ENCODE measurements around the gene C1GALT1. TPM values are rescaled to one million over a fixed set of nuclear protein-coding genes. Genes with fewer than 3 reads are reported as not detected.
A peak's percentile ranks its signal among the peaks of the same experiment; 100 is the strongest.

The C1GALT1 gene
- total RNA-seq, 2 donors from 2014 or later: 30.7 to 49.3 TPM

GRCh38 chr7:7265081-7266075 is 83.0 kb downstream of the C1GALT1 start:
- DNase-seq (ENCODE audit: low spot score) (no peak), ATAC-seq (no peak)
- peaks cover 12 to 18% of the 10 kb centered on the region in 2 donors for H3K4me1 Mint-ChIP-seq (ENCODE audit: low read depth in 2 of 2)
- H3K4me3 Mint-ChIP-seq: no peak overlapping the region
- H3K27ac Mint-ChIP-seq: peak overlapping the region in 1 of 2 donors; percentile 37
- no peaks in the 10 kb centered on the region for H3K27me3 Mint-ChIP-seq
- H3K36me3 Mint-ChIP-seq: no peaks in the 10 kb centered on the region
- H3K9me3 Mint-ChIP-seq: peaks cover 3% of the 10 kb centered on the region

- Mint-ChIP-seq H3K27me3 (peaks cover 0 to under 1% of the 10 kb centered on the region in 2 donors), H3K36me3 (no peaks in the 10 kb centered on the region), H3K4me3 (no peak overlapping the region), H3K9me3 (peaks cover 2% of the 10 kb centered on the region), H3K4me1 (ENCODE audit: low read depth in 2 of 2) (peaks cover 11 to 15% of the 10 kb centered on the region in 2 donors), H3K27ac (no peak overlapping the region)
- DNase-seq (ENCODE audit: low spot score) (no peak), ATAC-seq (no peak)
These were observed 84.0 kb downstream of the C1GALT1 start for GRCh38 chr7:7266257-7266881.

GRCh38 chr7:7271094-7271874 is 88.9 kb downstream of the C1GALT1 start:
- peaks cover 0 to 4% of the 10 kb centered on the region in 2 donors for H3K4me1 Mint-ChIP-seq (ENCODE audit: low read depth in 2 of 2)
- no peaks in the 10 kb centered on the region for H3K9me3 Mint-ChIP-seq
- no peak overlapping the region for H3K27ac Mint-ChIP-seq
- ATAC-seq (no peak), DNase-seq (ENCODE audit: low spot score) (no peak)
- H3K27me3 Mint-ChIP-seq: peaks cover 0 to 3% of the 10 kb centered on the region in 2 donors
- H3K36me3 Mint-ChIP-seq: no peaks in the 10 kb centered on the region
- no peak overlapping the region for H3K4me3 Mint-ChIP-seq

- DNase-seq (ENCODE audit: low spot score) (no peak), ATAC-seq (no peak)
- peaks cover 0 to 3% of the 10 kb centered on the region in 2 donors for H3K27me3 Mint-ChIP-seq
- peaks cover 4% of the 10 kb centered on the region for H3K36me3 Mint-ChIP-seq
- no peak overlapping the region for H3K4me3 Mint-ChIP-seq
- H3K9me3 Mint-ChIP-seq: no peaks in the 10 kb centered on the region
- H3K4me1 Mint-ChIP-seq (ENCODE audit: low read depth in 2 of 2): peaks cover 0 to 9% of the 10 kb centered on the region in 2 donors
- H3K27ac Mint-ChIP-seq: no peak overlapping the region
These were observed 90.0 kb downstream of the C1GALT1 start for GRCh38 chr7:7272294-7272693.

GRCh38 chr7:7274782-7275181 is 92.4 kb downstream of the C1GALT1 start:
- H3K4me3 Mint-ChIP-seq: no peak overlapping the region
- no peak overlapping the region for H3K27ac Mint-ChIP-seq
- H3K27me3 Mint-ChIP-seq: peaks cover 0 to 3% of the 10 kb centered on the region in 2 donors
- H3K9me3 Mint-ChIP-seq: no peaks in the 10 kb centered on the region
- H3K36me3 Mint-ChIP-seq: peaks cover 9% of the 10 kb centered on the region
- DNase-seq (ENCODE audit: low spot score): no peak
- H3K4me1 Mint-ChIP-seq (ENCODE audit: low read depth in 2 of 2): peaks cover 0 to 9% of the 10 kb centered on the region in 2 donors
- ATAC-seq: no peak

- Mint-ChIP-seq H3K9me3 (no peaks in the 10 kb centered on the region), H3K27ac (no peak overlapping the region), H3K27me3 (peaks cover 0 to 3% of the 10 kb centered on the region in 2 donors), H3K4me3 (no peak overlapping the region), H3K36me3 (peaks cover 9% of the 10 kb centered on the region), H3K4me1 (ENCODE audit: low read depth in 2 of 2) (peaks cover 0 to 9% of the 10 kb centered on the region in 2 donors)
- ATAC-seq: no peak
- no peak for DNase-seq (ENCODE audit: low spot score)
These were observed 93.8 kb downstream of the C1GALT1 start for GRCh38 chr7:7276161-7276560.

- Mint-ChIP-seq H3K4me1 (ENCODE audit: low read depth in 2 of 2) (no peaks in the 10 kb centered on the region), H3K36me3 (no peaks in the 10 kb centered on the region), H3K9me3 (no peaks in the 10 kb centered on the region), H3K4me3 (no peak overlapping the region), H3K27ac (no peak overlapping the region), H3K27me3 (peaks cover 0 to 3% of the 10 kb centered on the region in 2 donors)
- no peak for DNase-seq (ENCODE audit: low spot score)
- no peak for ATAC-seq
These were observed 108.2 kb downstream of the C1GALT1 start for GRCh38 chr7:7290429-7291122.

GRCh38 chr7:7292085-7292484 is 109.7 kb downstream of the C1GALT1 start:
- H3K27me3 Mint-ChIP-seq: peaks cover 0 to 3% of the 10 kb centered on the region in 2 donors
- ATAC-seq (no peak), DNase-seq (ENCODE audit: low spot score) (no peak)
- H3K27ac Mint-ChIP-seq: no peak overlapping the region
- H3K4me1 Mint-ChIP-seq (ENCODE audit: low read depth in 2 of 2): no peaks in the 10 kb centered on the region
- no peaks in the 10 kb centered on the region for H3K36me3 Mint-ChIP-seq
- no peak overlapping the region for H3K4me3 Mint-ChIP-seq
- no peaks in the 10 kb centered on the region for H3K9me3 Mint-ChIP-seq

- Mint-ChIP-seq H3K4me1 (ENCODE audit: low read depth in 2 of 2) (no peaks in the 10 kb centered on the region), H3K4me3 (peak overlapping the region; percentile 41), H3K9me3 (no peaks in the 10 kb centered on the region), H3K27me3 (peaks cover 0 to 3% of the 10 kb centered on the region in 2 donors), H3K27ac (no peak overlapping the region), H3K36me3 (no peaks in the 10 kb centered on the region)
- ATAC-seq (no peak), DNase-seq (ENCODE audit: low spot score) (no peak)
These were observed 110.3 kb downstream of the C1GALT1 start for GRCh38 chr7:7292608-7293007.

- no peaks in the 10 kb centered on the region for H3K9me3 Mint-ChIP-seq
- DNase-seq (ENCODE audit: low spot score) (no peak), ATAC-seq (no peak)
- no peak overlapping the region for H3K27ac Mint-ChIP-seq
- H3K27me3 Mint-ChIP-seq: peaks cover 0 to 3% of the 10 kb centered on the region in 2 donors
- H3K4me3 Mint-ChIP-seq: no peak overlapping the region
- H3K36me3 Mint-ChIP-seq: no peaks in the 10 kb centered on the region
- no peaks in the 10 kb centered on the region for H3K4me1 Mint-ChIP-seq (ENCODE audit: low read depth in 2 of 2)
These were observed 110.7 kb downstream of the C1GALT1 start for GRCh38 chr7:7293092-7293491.

GRCh38 chr7:7294911-7295310 is 112.6 kb downstream of the C1GALT1 start:
- Mint-ChIP-seq H3K4me3 (no peak overlapping the region), H3K9me3 (no peaks in the 10 kb centered on the region), H3K36me3 (no peaks in the 10 kb centered on the region), H3K27me3 (peaks cover 0 to 5% of the 10 kb centered on the region in 2 donors), H3K27ac (no peak overlapping the region), H3K4me1 (ENCODE audit: low read depth in 2 of 2) (no peaks in the 10 kb centered on the region)
- DNase-seq (ENCODE audit: low spot score): no peak
- no peak for ATAC-seq

Data from natural killer cell treated with Interleukin-12 subunit alpha and Interleukin-12 subunit beta and Interleukin-15 and Interleukin-18, amount 100 ng/mL, for 72 hours (primary cell).